ENCODE measurements around the gene ANKRD65. TPM values are rescaled to one million over a fixed set of nuclear protein-coding genes. Genes with fewer than 3 reads are reported as not detected.

The ANKRD65 gene
- total and polyA plus RNA-seq, 2 donors (not counting 3 experiments of a cell fraction or from before 2014, with no cell fraction given): 0.15 to 0.38 TPM

GRCh38 chr1:1394116-1394515 lies 27.0 kb downstream of the ANKRD65 start:
- Histone ChIP-seq H3K79me2 (ENCODE audit: control insufficient read depth, insufficient read depth, low read length) (peaks cover 45% of the 10 kb centered on the region), H3K9me1 (replicated peaks; ENCODE audit: control insufficient read depth, extremely low read depth, insufficient read depth, low read length) (no peaks in the 10 kb centered on the region), H3K27ac (ENCODE audit: insufficient read depth, low read depth, low read length) (no peak overlapping the region), H3K4me3 (replicated peaks in 1 of 3; ENCODE audit: insufficient read depth in 1 of 3, low read depth in 1 of 3, low read length in 3 of 3) (no peak overlapping the region), H3K9ac (replicated peaks; ENCODE audit: extremely low read depth, insufficient read depth, low read length) (no peak overlapping the region), H2AFZ (ENCODE audit: low read depth, low read length) (no peak overlapping the region), H3K4me2 (ENCODE audit: insufficient read depth, low read length) (no peak overlapping the region), H3K4me1 (ENCODE audit: control insufficient read depth, extremely low read depth, insufficient read depth, low read length) (peaks cover 13% of the 10 kb centered on the region), H3K27me3 (ENCODE audit: control insufficient read depth in 2 of 2, insufficient read depth in 2 of 2, low read length in 2 of 2) (no peaks in the 10 kb centered on the region), H3K36me3 (ENCODE audit: control insufficient read depth in 2 of 2, extremely low read depth in 1 of 2, insufficient read depth in 2 of 2, low read length in 2 of 2) (peaks cover 30 to 49% of the 10 kb centered on the region in 2 experiments), H4K20me1 (replicated peaks; ENCODE audit: control insufficient read depth, extremely low read depth, insufficient read depth, low read length) (no peaks in the 10 kb centered on the region), H3K9me3 (replicated peaks; ENCODE audit: control insufficient read depth, insufficient read depth, low read length) (no peaks in the 10 kb centered on the region)
- intact Hi-C loops (cut with micrococcal nuclease) (no loop called here), dilution Hi-C loops (cut with MboI; ENCODE audit: extremely low pct_ligation_motif_present, low sequenced_read_pairs) (no loop called here)
- ChIA-PET CTCF (no interaction called here), POLR2A (no interaction called here)
- FAIRE-seq (no peak), DNase-seq (ENCODE audit: low read depth, low spot score) (no peak)
- no TSS peak for BruUV-seq (replicated peaks)
- no peak for TF ChIP-seq MAX (IDR thresholded peaks at IDR 0.05; ENCODE audit: insufficient read depth, insufficient read length)

GRCh38 chr1:1393428-1393827 lies 27.6 kb downstream of the ANKRD65 start:
- Histone ChIP-seq H3K4me3 (replicated peaks in 1 of 3; ENCODE audit: insufficient read depth in 1 of 3, low read depth in 1 of 3, low read length in 3 of 3) (no peak overlapping the region), H3K9ac (replicated peaks; ENCODE audit: extremely low read depth, insufficient read depth, low read length) (no peak overlapping the region), H3K27me3 (ENCODE audit: control insufficient read depth in 2 of 2, insufficient read depth in 2 of 2, low read length in 2 of 2) (no peaks in the 10 kb centered on the region), H3K36me3 (ENCODE audit: control insufficient read depth in 2 of 2, extremely low read depth in 1 of 2, insufficient read depth in 2 of 2, low read length in 2 of 2) (peaks cover 30 to 49% of the 10 kb centered on the region in 2 experiments), H3K4me1 (ENCODE audit: control insufficient read depth, extremely low read depth, insufficient read depth, low read length) (peaks cover 13% of the 10 kb centered on the region), H3K9me1 (replicated peaks; ENCODE audit: control insufficient read depth, extremely low read depth, insufficient read depth, low read length) (no peaks in the 10 kb centered on the region), H3K4me2 (ENCODE audit: insufficient read depth, low read length) (no peak overlapping the region), H2AFZ (ENCODE audit: low read depth, low read length) (no peak overlapping the region), H4K20me1 (replicated peaks; ENCODE audit: control insufficient read depth, extremely low read depth, insufficient read depth, low read length) (no peaks in the 10 kb centered on the region), H3K9me3 (replicated peaks; ENCODE audit: control insufficient read depth, insufficient read depth, low read length) (no peaks in the 10 kb centered on the region), H3K79me2 (ENCODE audit: control insufficient read depth, insufficient read depth, low read length) (peaks cover 38% of the 10 kb centered on the region), H3K27ac (ENCODE audit: insufficient read depth, low read depth, low read length) (no peak overlapping the region)
- DNase-seq (ENCODE audit: low read depth, low spot score) (no peak), FAIRE-seq (no peak)
- no peak for TF ChIP-seq POLR2AphosphoS5 (IDR thresholded peaks at IDR 0.05; ENCODE audit: insufficient read depth, low read depth, low read length)
- no peak for TF ChIP-seq GATA2 (IDR thresholded peaks at IDR 0.05; ENCODE audit: insufficient read depth, insufficient read length, low read depth, low read length)
- TF ChIP-seq MAX (IDR thresholded peaks at IDR 0.05; ENCODE audit: insufficient read depth, insufficient read length): no peak
- TF ChIP-seq FOS (IDR thresholded peaks at IDR 0.05; ENCODE audit: borderline replicate concordance, insufficient read depth, low read length): no peak
- no peak for TF ChIP-seq EZH2 (IDR thresholded peaks at IDR 0.05; ENCODE audit: borderline replicate concordance, low read depth, low read length, severe bottlenecking)
- TF ChIP-seq, protein P1, sequence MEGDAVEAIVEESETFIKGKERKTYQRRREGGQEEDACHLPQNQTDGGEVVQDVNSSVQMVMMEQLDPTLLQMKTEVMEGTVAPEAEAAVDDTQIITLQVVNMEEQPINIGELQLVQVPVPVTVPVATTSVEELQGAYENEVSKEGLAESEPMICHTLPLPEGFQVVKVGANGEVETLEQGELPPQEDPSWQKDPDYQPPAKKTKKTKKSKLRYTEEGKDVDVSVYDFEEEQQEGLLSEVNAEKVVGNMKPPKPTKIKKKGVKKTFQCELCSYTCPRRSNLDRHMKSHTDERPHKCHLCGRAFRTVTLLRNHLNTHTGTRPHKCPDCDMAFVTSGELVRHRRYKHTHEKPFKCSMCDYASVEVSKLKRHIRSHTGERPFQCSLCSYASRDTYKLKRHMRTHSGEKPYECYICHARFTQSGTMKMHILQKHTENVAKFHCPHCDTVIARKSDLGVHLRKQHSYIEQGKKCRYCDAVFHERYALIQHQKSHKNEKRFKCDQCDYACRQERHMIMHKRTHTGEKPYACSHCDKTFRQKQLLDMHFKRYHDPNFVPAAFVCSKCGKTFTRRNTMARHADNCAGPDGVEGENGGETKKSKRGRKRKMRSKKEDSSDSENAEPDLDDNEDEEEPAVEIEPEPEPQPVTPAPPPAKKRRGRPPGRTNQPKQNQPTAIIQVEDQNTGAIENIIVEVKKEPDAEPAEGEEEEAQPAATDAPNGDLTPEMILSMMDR (IDR thresholded peaks at IDR 0.05; ENCODE audit: extremely low read depth in 1 of 2, insufficient read depth in 1 of 2, low read depth in 1 of 2, low read length in 2 of 2): no peak
- TF ChIP-seq POLR2A (IDR thresholded peaks at IDR 0.05; ENCODE audit: low read depth, low read length): no peak
- no peak for TF ChIP-seq MYC (IDR thresholded peaks at IDR 0.05; ENCODE audit: low read depth, low read length)
- no peak for TF ChIP-seq JUN (IDR thresholded peaks at IDR 0.05; ENCODE audit: borderline replicate concordance, insufficient read depth, insufficient read length, low read depth)
- POLR2A ChIA-PET: no interaction called here
- intact Hi-C loops (cut with micrococcal nuclease): no loop called here
- BruUV-seq (replicated peaks): no TSS peak
- CTCF ChIA-PET: no interaction called here
- dilution Hi-C loops (cut with MboI; ENCODE audit: extremely low pct_ligation_motif_present, low sequenced_read_pairs): no loop called here
